Spleen (tissue), 11 donors: ENCODE results near the gene NCAPD3. TPM values are rescaled to one million over a fixed set of nuclear protein-coding genes. Genes with fewer than 3 reads are reported as not detected.
A peak's percentile ranks its signal among the peaks of the same experiment; 100 is the strongest.

Experiments used
- DNase-seq: peaks from one replicate; pipeline ENCODE4 v3.0.0-alpha.2; 2020
- H3K27ac ChIP-seq, 8 donors: fragments of 200-600 bp; sonication (generic) in 7 of 8; 1 replicate in 4 of 8; 2 replicates in 4 of 8; pipeline versions ENCODE4 v1.5.0 to v1.8.0; 2016 to 2021; ENCODE audit warnings: inconsistent platforms in 4 of 8, mild to moderate bottlenecking in 4 of 8, moderate library complexity in 1 of 8
- H3K27me3 ChIP-seq, 7 donors: fragments of 200-600 bp; sonication (generic) in 6 of 7; replicated peaks in 1 of 7; 1 replicate in 4 of 7; 2 replicates in 3 of 7; pipeline versions ENCODE4 v1.5.0 to v1.8.0; 2016 to 2021; ENCODE audit warnings: inconsistent platforms in 3 of 7, mild to moderate bottlenecking in 1 of 7
- H3K36me3 ChIP-seq, 6 donors: fragments of 200-600 bp; sonication (generic) in 5 of 6; 1 replicate in 4 of 6; 2 replicates in 2 of 6; pipeline versions ENCODE4 v1.5.0 to v1.8.0; 2016 to 2021; ENCODE audit warnings: inconsistent platforms in 2 of 6
- H3K4me1 ChIP-seq, 6 donors: fragments of 200-600 bp; sonication (generic) in 5 of 6; 1 replicate in 3 of 6; 2 replicates in 3 of 6; pipeline versions ENCODE4 v1.5.0 to v1.8.0; 2016 to 2021; ENCODE audit warnings: inconsistent platforms in 3 of 6
- H3K4me3 ChIP-seq, 8 donors: fragments of 200-600 bp; sonication (generic) in 7 of 8; 1 replicate in 4 of 8; 2 replicates in 4 of 8; pipeline versions ENCODE4 v1.5.0 to v1.8.0; 2016 to 2021; ENCODE audit warnings: inconsistent platforms in 4 of 8, mild to moderate bottlenecking in 4 of 8, moderate library complexity in 2 of 8
- H3K9me3 ChIP-seq, 8 donors: fragments of 200-600 bp; sonication (generic) in 7 of 8; 1 replicate in 4 of 8; 2 replicates in 4 of 8; pipeline versions ENCODE4 v1.5.0 to v1.8.0; 2016 to 2021; ENCODE audit warnings: inconsistent platforms in 4 of 8
- POLR2A ChIP-seq, 3 donors: fragments of 450-650 bp; IDR thresholded peaks; one replicate each; pipeline ENCODE4 v1.5.1; 2017; ENCODE audit warnings: antibody characterized with exemption in 3 of 3, mild to moderate bottlenecking in 1 of 3
- POLR2AphosphoS5 ChIP-seq, 3 donors: sonication (generic); formaldehyde crosslinking; IDR thresholded peaks; one replicate each; pipeline ENCODE4 v1.5.1; 2017; ENCODE audit warnings: antibody characterized with exemption in 3 of 3
- WGBS, 5 donors: extraction: QIAGEN DNeasy Blood & Tissue Kit in 3 of 5; methylation state at CpG; one replicate each; pipeline versions ENCODE4 v1.1.5 to v1.1.7; 2013 to 2018; 5-methylcytosine and 5-hydroxymethylcytosine counted together
- intact Hi-C: fragments of 100-400 bp; cut with DNase I; formaldehyde crosslinking; loops from one replicate; pipeline ENCODE4 v1.15.0; 2023; ENCODE audit warnings: low total_unique reads
- polyA plus RNA-seq, 3 donors: library from polyadenylated mRNA; stranded (reverse); fragments of 200-250 nt; gene quantifications; one replicate each; pipeline ENCODE4 v1.2.1, GENCODE V29; 2013
- total RNA-seq, 7 donors: library from RNA; depleted of rRNA in 3 of 7; stranded (reverse); fragments of >200 nt in 3 of 7; fragmentation: NEBNext Ultra II Directional in 4 of 7; extraction: Animal tissue kit (Norgen Biotek cat#: 25700) in 4 of 7; gene quantifications; one replicate each; pipeline versions ENCODE4 v1.1.0 to v1.2.1, GENCODE V29; 2016 to 2021
- TF ChIP-seq, protein P1 (sequence below), 11 experiments: fragments of 200-600 bp in 7 of 11; fragments of 450-650 bp in 4 of 11; sonication (generic) in 4 of 11; IDR thresholded peaks in 8 of 11; conservative IDR thresholded peaks in 3 of 11; 1 replicate in 7 of 11; 2 replicates in 4 of 11; pipeline versions ENCODE4 v1.4.0 to v1.8.0; 2016 to 2021; ENCODE audit warnings: antibody characterized with exemption in 11 of 11, inconsistent platforms in 4 of 11, mild to moderate bottlenecking in 1 of 11
- donor health status: healthy with polysubstance abuse.
- donor health status: DM: no; HTN: no; CAD: no; lungs with moderate emphysema.
- donor health status: DM: no; HTN: no; CAD: no.
- donor health status: Bipolar disorder and iron deficiency.
- donor health status: healthy.
- donor health status: DM: no; HTN: no; CAD: no.
- donor health status: DM: yes; HTN: yes; CAD: no.

The NCAPD3 gene
- total and polyA plus RNA-seq, 10 donors = 3.0 to 33.0 (median 22.1) TPM

DNA sequence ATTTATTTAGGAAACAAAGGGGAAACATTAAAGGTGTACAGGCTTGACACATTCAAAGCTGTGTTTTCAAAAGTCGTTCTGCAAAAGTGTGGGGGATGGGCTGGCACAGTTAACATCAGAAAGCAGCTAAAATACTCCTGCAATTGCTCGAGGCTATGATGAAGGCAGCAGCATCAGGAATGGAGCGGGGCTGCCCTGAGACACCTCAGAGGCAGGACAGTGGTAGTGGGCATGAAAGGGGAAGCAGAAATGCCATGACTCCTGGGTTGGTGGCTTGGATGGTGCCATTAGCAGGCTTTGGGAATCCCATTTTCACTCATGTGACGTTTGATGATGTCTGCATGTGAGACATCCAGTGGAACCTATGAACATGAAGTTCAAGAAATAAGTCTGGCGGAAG is 646 bp downstream of the NCAPD3 start:
- Histone ChIP-seq H3K36me3 (peaks cover 0 to 25% (median 16%) of the 10 kb centered on the region in 6 donors), H3K27me3 (peaks cover 0 to 11% (median 0%) of the 10 kb centered on the region in 7 donors), H3K9me3 (no peaks in the 10 kb centered on the region), H3K27ac (peak overlapping the region in 6 of 8 donors; percentile 92 to 97 (median 96)), H3K4me3 (peak overlapping the region; percentile 84 to 98 (median 92)), H3K4me1 (peaks cover 25 to 57% (median 43%) of the 10 kb centered on the region in 6 donors)
- peak; percentile 68 for DNase-seq
- TF ChIP-seq POLR2AphosphoS5 (IDR thresholded peaks at IDR 0.05) (no peak), POLR2A (IDR thresholded peaks at IDR 0.05) (no peak)
- TF ChIP-seq, protein P1, sequence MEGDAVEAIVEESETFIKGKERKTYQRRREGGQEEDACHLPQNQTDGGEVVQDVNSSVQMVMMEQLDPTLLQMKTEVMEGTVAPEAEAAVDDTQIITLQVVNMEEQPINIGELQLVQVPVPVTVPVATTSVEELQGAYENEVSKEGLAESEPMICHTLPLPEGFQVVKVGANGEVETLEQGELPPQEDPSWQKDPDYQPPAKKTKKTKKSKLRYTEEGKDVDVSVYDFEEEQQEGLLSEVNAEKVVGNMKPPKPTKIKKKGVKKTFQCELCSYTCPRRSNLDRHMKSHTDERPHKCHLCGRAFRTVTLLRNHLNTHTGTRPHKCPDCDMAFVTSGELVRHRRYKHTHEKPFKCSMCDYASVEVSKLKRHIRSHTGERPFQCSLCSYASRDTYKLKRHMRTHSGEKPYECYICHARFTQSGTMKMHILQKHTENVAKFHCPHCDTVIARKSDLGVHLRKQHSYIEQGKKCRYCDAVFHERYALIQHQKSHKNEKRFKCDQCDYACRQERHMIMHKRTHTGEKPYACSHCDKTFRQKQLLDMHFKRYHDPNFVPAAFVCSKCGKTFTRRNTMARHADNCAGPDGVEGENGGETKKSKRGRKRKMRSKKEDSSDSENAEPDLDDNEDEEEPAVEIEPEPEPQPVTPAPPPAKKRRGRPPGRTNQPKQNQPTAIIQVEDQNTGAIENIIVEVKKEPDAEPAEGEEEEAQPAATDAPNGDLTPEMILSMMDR (IDR thresholded peaks at IDR 0.05 in 8 of 11, conservative IDR thresholded peaks at IDR 0.05 in 3 of 11) = no peak
- 8 to 13% (median 9%) methylated on average over 5 of the region's 5 CpGs for WGBS, 5 donors
- intact Hi-C loops = no loop called here

DNA sequence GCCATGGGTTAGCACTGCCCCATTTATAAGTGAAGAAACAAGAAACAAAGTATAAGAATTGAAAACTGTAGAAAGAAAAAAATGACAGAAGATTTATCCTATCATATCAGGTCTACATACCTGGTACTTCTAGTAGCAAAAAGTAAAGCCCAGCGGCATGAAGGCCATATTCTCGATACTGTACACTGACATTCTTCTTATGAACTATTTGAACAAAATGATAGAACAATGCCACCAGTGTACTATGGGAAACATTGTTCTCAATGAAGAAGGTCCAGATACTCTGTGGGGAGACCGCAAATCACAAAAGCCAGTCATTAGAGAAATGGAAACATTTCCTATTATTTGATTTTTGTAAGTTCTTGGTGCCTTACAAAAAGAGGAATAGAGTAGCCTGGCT is 7.0 kb downstream of the NCAPD3 start:
- TF ChIP-seq POLR2AphosphoS5 (IDR thresholded peaks at IDR 0.05) (no peak), POLR2A (IDR thresholded peaks at IDR 0.05) (no peak)
- TF ChIP-seq, protein P1 (IDR thresholded peaks at IDR 0.05 in 8 of 11, conservative IDR thresholded peaks at IDR 0.05 in 3 of 11) = no peak
- intact Hi-C loops = no loop called here
- Histone ChIP-seq H3K27me3 (no peaks in the 10 kb centered on the region), H3K27ac (no peak overlapping the region), H3K9me3 (no peaks in the 10 kb centered on the region), H3K36me3 (peaks cover 0 to 75% (median 22%) of the 10 kb centered on the region in 6 donors), H3K4me3 (no peak overlapping the region), H3K4me1 (peaks cover 0 to 5% (median 0%) of the 10 kb centered on the region in 6 donors)
- DNase-seq = no peak
- 91 to 100% (median 96%) methylated on average over 3 of the region's 3 CpGs for WGBS, 5 donors

DNA sequence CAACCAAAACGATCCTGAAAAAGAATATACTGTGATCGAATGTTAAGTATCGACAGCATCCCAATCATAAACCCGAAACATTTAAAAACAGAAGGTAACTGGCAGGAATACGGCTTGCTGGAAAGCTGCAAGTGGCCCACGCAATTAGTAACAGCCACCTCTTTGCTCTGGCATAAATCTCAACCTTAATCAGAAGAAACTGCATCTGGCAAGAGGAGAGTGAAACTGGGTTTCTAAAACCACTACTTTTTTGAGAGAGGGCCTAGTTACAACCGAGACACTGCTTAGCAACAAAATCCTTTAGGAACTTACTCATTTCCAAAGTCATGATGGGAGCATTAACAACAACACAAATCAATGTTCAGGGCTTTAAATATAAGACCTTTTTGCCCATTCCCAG is 7.9 kb downstream of the NCAPD3 start:
- TF ChIP-seq POLR2AphosphoS5 (IDR thresholded peaks at IDR 0.05) = no peak
- TF ChIP-seq, protein P1 (IDR thresholded peaks at IDR 0.05 in 8 of 11, conservative IDR thresholded peaks at IDR 0.05 in 3 of 11) = no peak
- TF ChIP-seq POLR2A (IDR thresholded peaks at IDR 0.05) = no peak
- no peak overlapping the region for H3K27ac ChIP-seq
- peaks cover 0 to 82% (median 23%) of the 10 kb centered on the region in 6 donors for H3K36me3 ChIP-seq
- H3K9me3 ChIP-seq = no peaks in the 10 kb centered on the region
- H3K27me3 ChIP-seq = no peaks in the 10 kb centered on the region
- H3K4me1 ChIP-seq = no peaks in the 10 kb centered on the region
- intact Hi-C loops = no loop called here
- H3K4me3 ChIP-seq = no peak overlapping the region
- WGBS, 5 donors = 89 to 95% (median 94%) methylated on average over 7 of the region's 7 CpGs
- DNase-seq = no peak

GRCh38 chr11:134207538-134208239 is 16.1 kb downstream of the NCAPD3 start:
- TF ChIP-seq, protein P1 (IDR thresholded peaks at IDR 0.05 in 8 of 11, conservative IDR thresholded peaks at IDR 0.05 in 3 of 11) = peak; percentile 64 to 84 (median 80)
- no peak for TF ChIP-seq POLR2AphosphoS5 (IDR thresholded peaks at IDR 0.05)

More at GRCh38 chr11:134207538-134208239, 16.1 kb downstream of the NCAPD3 start:
- intact Hi-C loops = loop anchor here (10.0 kb wide), 1 partner anchor 47 kb away; the partner anchor contains the start of genes ACAD8 and THYN1
- no peaks in the 10 kb centered on the region for H3K4me1 ChIP-seq
- no peak overlapping the region for H3K27ac ChIP-seq
- peak; percentile 85 for DNase-seq
- peaks cover 6 to 87% (median 54%) of the 10 kb centered on the region in 6 donors for H3K36me3 ChIP-seq
- H3K9me3 ChIP-seq = no peaks in the 10 kb centered on the region
- no peak overlapping the region for H3K4me3 ChIP-seq
- WGBS, 5 donors = 76 to 86% (median 85%) methylated on average over 16 of the region's 16 CpGs
- H3K27me3 ChIP-seq = no peaks in the 10 kb centered on the region
